A549 (cell line): Measurements from ENCODE around the gene GNG12. TPM values are rescaled to one million over a fixed set of nuclear protein-coding genes. Genes with fewer than 3 reads are reported as not detected.

Experiments used
- ATAC-seq, 2 experiments: fragments of 200-7000 bp in 1 of 2; fragments of >200 bp in 1 of 2; cut with Nextera tagmentation in 1 of 2; cut with Tn5 transposase in 1 of 2; 3 replicates each; pipeline versions ENCODE4 v1.8.0 to v1.9.1; 2018 to 2020; ENCODE audit warnings: mild to moderate bottlenecking in 1 of 2, moderate library complexity in 1 of 2
- CTCF ChIA-PET: fragments of 300-600 bp; sonication (Branson Sonifier 250); formaldehyde crosslinking; extraction: SDS; loops from one replicate; lab custom pipeline; 2021; ENCODE audit warnings: antibody characterized with exemption, inconsistent platforms; lab: Yijun Ruan, JAX
- POLR2A ChIA-PET: fragments of 350-600 bp; formaldehyde crosslinking; extraction: SDS; loops from one replicate; lab custom pipeline; 2021; ENCODE audit warnings: antibody characterized with exemption, inconsistent platforms; lab: Yijun Ruan, JAX
- DNase-seq, 2 experiments: peaks; one replicate each; pipeline versions ENCODE4 v3.0.0 to v3.0.0-alpha.2; 2011 to 2016; ENCODE audit warnings: low read depth in 1 of 2, low spot score in 1 of 2
- FAIRE-seq: peaks from 2 replicates; lab custom pipeline; 2011; peaks lifted over from hg19 to GRCh38; lab: Jason Lieb, UNC
- H3K27ac ChIP-seq, 2 experiments: fragments of >200 bp; sonication (Bioruptor Twin); formaldehyde crosslinking; 3 replicates each; pipeline ENCODE4 v1.5.1; 2016 to 2017
- H3K4me1 ChIP-seq: fragments of >200 bp; sonication (Bioruptor Twin); formaldehyde crosslinking; 3 replicates; pipeline ENCODE4 v1.6.1; 2016
- H3K4me2 ChIP-seq: fragments of >200 bp; sonication (Bioruptor Twin); formaldehyde crosslinking; 3 replicates; pipeline ENCODE4 v1.6.1; 2016
- H3K4me3 ChIP-seq: fragments of >200 bp; sonication (Bioruptor Twin); formaldehyde crosslinking; 3 replicates; pipeline ENCODE4 v1.5.1; 2016
- H3K9me3 ChIP-seq: fragments of >200 bp; sonication (Bioruptor Twin); formaldehyde crosslinking; 3 replicates; pipeline ENCODE4 v1.6.1; 2016
- CBX2 ChIP-seq: fragments of 200-600 bp; sonication (generic); IDR thresholded peaks from 2 replicates; pipeline ENCODE4 v1.6.1; 2016; ENCODE audit warnings: low read depth, mild to moderate bottlenecking, borderline replicate concordance
- EP300 ChIP-seq, 2 experiments: fragments of >200 bp; sonication (Bioruptor Twin); formaldehyde crosslinking; IDR thresholded peaks; 2 replicates in 1 of 2; 3 replicates in 1 of 2; pipeline ENCODE4 v1.6.1; 2016 to 2017
- FOSB ChIP-seq: fragments of 250-450 bp; sonication (Bioruptor Pico); IDR thresholded peaks from 2 replicates; pipeline ENCODE4 v1.5.0; 2020; ENCODE audit warnings: mild to moderate bottlenecking, moderate library complexity
- FOSL2 ChIP-seq, 2 experiments: fragments of 450-650 bp in 1 of 2; fragments of >200 bp in 1 of 2; sonication (Bioruptor Twin) in 1 of 2; formaldehyde crosslinking; IDR thresholded peaks; 2 replicates each; pipeline versions ENCODE4 v1.5.0 to v1.6.1; 2016 to 2020; ENCODE audit warnings: mild to moderate bottlenecking in 1 of 2, moderate library complexity in 1 of 2
- HDAC2 ChIP-seq: fragments of 200-600 bp; sonication (generic); IDR thresholded peaks from 2 replicates; pipeline ENCODE4 v1.6.1; 2016
- JUNB ChIP-seq: fragments of >200 bp; sonication (Bioruptor Twin); formaldehyde crosslinking; IDR thresholded peaks from 2 replicates; pipeline ENCODE4 v1.6.1; 2016
- KDM1A ChIP-seq: fragments of 200-600 bp; sonication (generic); IDR thresholded peaks from 2 replicates; pipeline ENCODE4 v1.6.1; 2016; ENCODE audit warnings: low read depth, mild to moderate bottlenecking
- MYC ChIP-seq: IDR thresholded peaks from 2 replicates; pipeline ENCODE4 v1.6.1; 2012; ENCODE audit warnings: mild to moderate bottlenecking, inconsistent platforms, low read length, improper control_type of control experiment, borderline replicate concordance
- NPAS2 ChIP-seq: fragments of 250-450 bp; sonication (Bioruptor Pico); IDR thresholded peaks from 2 replicates; pipeline ENCODE4 v1.8.0; 2022; ENCODE audit warnings: mild to moderate bottlenecking, moderate library complexity, borderline replicate concordance
- NR3C1 ChIP-seq: fragments of >200 bp; sonication (Bioruptor Twin); formaldehyde crosslinking; IDR thresholded peaks from 3 replicates; pipeline ENCODE4 v1.6.1; 2017
- SREBF2 ChIP-seq: fragments of 450-650 bp; IDR thresholded peaks from 2 replicates; pipeline ENCODE4 v1.6.1; 2014; ENCODE audit warnings: mild to moderate bottlenecking, moderate library complexity
- TFCP2L1 ChIP-seq: fragments of 250-450 bp; sonication (Bioruptor Pico); IDR thresholded peaks from 2 replicates; pipeline ENCODE4 v1.5.0; 2021; ENCODE audit warnings: mild to moderate bottlenecking
- WGBS: methylation state at CpG from one replicate; pipeline ENCODE4 v1.1.6; 2017; ENCODE audit errors: missing lambda C conversion rate; 5-methylcytosine and 5-hydroxymethylcytosine counted together
- polyA plus RNA-seq, 4 experiments: library from polyadenylated mRNA; depleted of rRNA in 3 of 4; stranded (reverse); fragments of >200 nt; fragmentation: RNase III in 1 of 4; extraction: RNeasy Plus Mini Kit Qiagen cat#74134 plus additional on column Dnase treatment in 1 of 4; gene quantifications; 2 replicates in 3 of 4; 3 replicates in 1 of 4; pipeline ENCODE4 v1.2.3, GENCODE V29; 2011 to 2017
- TF ChIP-seq, protein P1 (sequence below): fragments of 250-450 bp; sonication (Bioruptor Pico); IDR thresholded peaks from 2 replicates; pipeline ENCODE4 v1.5.0; 2020; ENCODE audit warnings: low read depth, mild to moderate bottlenecking, moderate library complexity

GNG12 gene
- polyA plus RNA-seq, 2 of the 4 experiments (the other 2 are of a cell fraction): 91.8 to 132 TPM

DNA sequence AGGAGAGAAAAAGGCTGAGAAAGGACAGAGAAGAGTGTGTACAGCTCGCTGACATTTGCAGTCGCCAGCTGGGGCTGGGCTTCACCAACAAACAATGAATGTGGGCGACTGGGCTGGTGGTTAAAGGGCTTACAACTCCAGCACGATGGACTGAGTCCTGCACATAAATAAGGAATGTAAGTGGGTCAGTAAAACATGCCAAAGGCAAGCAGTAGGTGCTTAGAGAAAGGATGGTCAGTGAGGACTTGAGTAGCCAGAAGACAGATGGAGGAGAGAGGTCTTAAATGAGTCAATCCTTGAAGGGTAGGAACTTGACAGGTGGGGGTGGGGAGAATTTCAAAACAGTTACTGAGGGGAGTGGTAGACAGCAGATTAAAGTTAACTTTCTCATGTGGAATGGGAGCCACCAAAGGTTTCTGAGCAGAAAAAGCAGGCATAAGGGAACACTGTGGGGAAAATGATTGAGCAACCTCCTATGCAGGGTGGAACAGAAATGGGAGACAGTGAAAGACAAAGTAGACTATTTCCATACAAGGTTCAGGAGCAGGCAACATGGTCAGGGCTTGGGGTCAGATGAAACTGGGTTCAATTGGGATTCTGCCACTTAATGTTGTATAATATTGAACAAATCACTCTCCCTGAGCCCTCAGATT is 110.8 kb downstream of the GNG12 start (continued):
- no peak for TF ChIP-seq FOSB (CRISPR knock-in tag)

- ChIA-PET POLR2A (no interaction called here), CTCF (interaction anchor here (1.0 to 1.5 kb wide), 3 partner anchors 9 to 162 kb away, joined by 3 to 6 read pairs (median 3); no protein-coding TSS in a partner anchor)
- H3K4me2 ChIP-seq: no peak overlapping the region
- no peaks in the 10 kb centered on the region for H3K9me3 ChIP-seq
- H3K4me1 ChIP-seq: peaks cover 89% of the 10 kb centered on the region
- WGBS: 90% methylated on average over 2 of the region's 2 CpGs
- TF ChIP-seq MYC (no peak), NR3C1 (no peak), JUNB (no peak), HDAC2 (no peak), TFCP2L1 (CRISPR knock-in tag) (no peak), EP300 (IDR thresholded peaks at IDR 0.05) (no peak), KDM1A (no peak)
- TF ChIP-seq, protein P1, sequence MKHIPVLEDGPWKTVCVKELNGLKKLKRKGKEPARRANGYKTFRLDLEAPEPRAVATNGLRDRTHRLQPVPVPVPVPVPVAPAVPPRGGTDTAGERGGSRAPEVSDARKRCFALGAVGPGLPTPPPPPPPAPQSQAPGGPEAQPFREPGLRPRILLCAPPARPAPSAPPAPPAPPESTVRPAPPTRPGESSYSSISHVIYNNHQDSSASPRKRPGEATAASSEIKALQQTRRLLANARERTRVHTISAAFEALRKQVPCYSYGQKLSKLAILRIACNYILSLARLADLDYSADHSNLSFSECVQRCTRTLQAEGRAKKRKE: no peak
- TF ChIP-seq, all 56 proteins: peak for 0
- DNase-seq: no peak
- ATAC-seq: no peak
- Histone ChIP-seq H3K4me3 (no peak overlapping the region), H3K27ac (peak overlapping the region; percentile 7 to 24; a peak in 2 of 6 replicates)
- no peak for FAIRE-seq
Observed at GRCh38 chr1:67721650-67722291, 111.5 kb downstream of the GNG12 start.

- 97% methylated on average over 4 of the region's 4 CpGs for WGBS
- Histone ChIP-seq H3K27ac (peak overlapping the region in 1 of 2 experiments; percentile 21; a peak in 1 of 6 replicates), H3K9me3 (no peaks in the 10 kb centered on the region)
- POLR2A ChIA-PET: interaction anchor here (0.7 kb wide), 1 partner anchor 36 kb away, joined by 3 read pairs; the partner anchor contains the start of gene GADD45A
- TF ChIP-seq NR3C1 (no peak), SREBF2 (no peak), CBX2 (no peak)
- TF ChIP-seq, protein P1: no peak
- TF ChIP-seq, all 56 proteins: peak for 0
- no peak overlapping the region for H3K4me3 ChIP-seq
- FAIRE-seq (no peak), ATAC-seq (no peak), DNase-seq (no peak)
- H3K4me2 ChIP-seq: no peak overlapping the region
- peaks cover 89% of the 10 kb centered on the region for H3K4me1 ChIP-seq
- CTCF ChIA-PET: interaction anchor here (1.0 to 1.5 kb wide), 4 partner anchors 9 to 161 kb away, joined by 3 to 6 read pairs (median 3); no protein-coding TSS in a partner anchor
Observed at GRCh38 chr1:67721112-67721511, 112.2 kb downstream of the GNG12 start.

GRCh38 chr1:67719329-67720196 is 113.7 kb downstream of the GNG12 start:
- WGBS: 80% methylated on average over 6 of the region's 6 CpGs
- CTCF ChIA-PET: interaction anchor here (0.8 to 1.6 kb wide), 3 partner anchors 11 to 184 kb away, joined by 3 to 6 read pairs (median 4); no protein-coding TSS in a partner anchor
- Histone ChIP-seq H3K27ac (peak overlapping the region in 1 of 2 experiments; percentile 21; a peak in 1 of 6 replicates), H3K4me3 (no peak overlapping the region), H3K9me3 (no peaks in the 10 kb centered on the region), H3K4me2 (no peak overlapping the region), H3K4me1 (peaks cover 85% of the 10 kb centered on the region)
- ATAC-seq: no peak
- no peak for DNase-seq
- POLR2A ChIA-PET: no interaction called here
- no peak for FAIRE-seq
- no peak for TF ChIP-seq NPAS2 (CRISPR knock-in tag)
- TF ChIP-seq JUNB: no peak
- TF ChIP-seq FOSL2 (IDR thresholded peaks at IDR 0.05): no peak
- TF ChIP-seq FOSL2 (CRISPR knock-in tag; IDR thresholded peaks at IDR 0.05): no peak
